ENCODE measurements around the gene RNF213.
"Not testable (repeated sequence)": the region's sequence is repeated elsewhere in the genome, so short reads cannot be mapped to it uniquely, and the experiment has no call there.

Gene RNF213

GRCh38 chr17:80295559-80295958, 34.9 kb downstream of the RNF213 start:
- POLR2A ChIA-PET, result interaction anchor here (0.9 kb wide), 1 partner anchor 70 kb away, joined by 4 read pairs; no protein-coding TSS in a partner anchor
- CTCF ChIA-PET, result interaction anchor here (0.8 kb wide), 1 partner anchor 12 kb away, joined by 3 read pairs; no protein-coding TSS in a partner anchor
- DNase-seq (ENCODE audit: low read depth, low spot score), result no peak
- no peak for TF ChIP-seq CTCF (IDR thresholded peaks at IDR 0.05; ENCODE audit: insufficient read depth, low read length, missing control alignments)
- no peak overlapping the region for H3K4me3 ChIP-seq (ENCODE audit: low read depth, low read length)

GRCh38 chr17:80296221-80296620, 35.6 kb downstream of the RNF213 start:
- CTCF ChIA-PET, result interaction anchor here (0.8 to 0.9 kb wide), 2 partner anchors 12 to 195 kb away, joined by 3 read pairs; partner anchors contain the start of gene GAA
- POLR2A ChIA-PET, result no interaction called here
- no peak for TF ChIP-seq CTCF (IDR thresholded peaks at IDR 0.05; ENCODE audit: insufficient read depth, low read length, missing control alignments)
- H3K4me3 ChIP-seq (ENCODE audit: low read depth, low read length), result no peak overlapping the region
- DNase-seq (ENCODE audit: low read depth, low spot score), result no peak

DNA sequence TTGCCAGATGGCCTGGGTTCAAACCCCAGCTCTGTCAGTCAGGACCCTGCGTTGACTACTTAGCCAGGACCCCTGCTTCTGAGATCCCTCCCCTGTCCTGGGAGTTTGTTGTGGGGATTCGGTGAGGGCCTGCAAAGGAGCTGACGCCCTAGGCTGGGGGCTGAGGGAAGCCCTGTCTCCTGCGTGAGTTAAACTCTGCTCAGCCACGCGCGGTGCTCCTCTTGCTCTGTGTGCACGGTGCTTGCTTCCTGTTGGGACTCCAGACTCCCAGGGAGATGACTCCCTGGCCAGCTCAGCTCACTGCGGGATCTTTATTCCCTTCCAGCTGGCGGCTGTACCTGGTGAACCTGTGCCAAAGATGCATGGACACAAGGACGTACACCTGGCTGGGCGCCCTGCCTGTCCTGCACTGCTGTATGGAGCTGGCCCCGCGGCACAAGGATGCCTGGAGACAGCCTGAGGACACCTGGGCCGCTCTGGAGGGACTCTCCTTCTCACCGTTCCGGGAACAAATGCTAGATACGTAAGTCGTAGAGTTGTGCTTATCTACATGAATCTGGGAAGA, 37.4 kb downstream of the RNF213 start:
- no peak overlapping the region for H3K4me3 ChIP-seq (ENCODE audit: low read depth, low read length)
- ChIA-PET CTCF (no interaction called here), POLR2A (no interaction called here)
- TF ChIP-seq CTCF (IDR thresholded peaks at IDR 0.05; ENCODE audit: insufficient read depth, low read length, missing control alignments), result no peak
- DNase-seq (ENCODE audit: low read depth, low spot score), result no peak

DNA sequence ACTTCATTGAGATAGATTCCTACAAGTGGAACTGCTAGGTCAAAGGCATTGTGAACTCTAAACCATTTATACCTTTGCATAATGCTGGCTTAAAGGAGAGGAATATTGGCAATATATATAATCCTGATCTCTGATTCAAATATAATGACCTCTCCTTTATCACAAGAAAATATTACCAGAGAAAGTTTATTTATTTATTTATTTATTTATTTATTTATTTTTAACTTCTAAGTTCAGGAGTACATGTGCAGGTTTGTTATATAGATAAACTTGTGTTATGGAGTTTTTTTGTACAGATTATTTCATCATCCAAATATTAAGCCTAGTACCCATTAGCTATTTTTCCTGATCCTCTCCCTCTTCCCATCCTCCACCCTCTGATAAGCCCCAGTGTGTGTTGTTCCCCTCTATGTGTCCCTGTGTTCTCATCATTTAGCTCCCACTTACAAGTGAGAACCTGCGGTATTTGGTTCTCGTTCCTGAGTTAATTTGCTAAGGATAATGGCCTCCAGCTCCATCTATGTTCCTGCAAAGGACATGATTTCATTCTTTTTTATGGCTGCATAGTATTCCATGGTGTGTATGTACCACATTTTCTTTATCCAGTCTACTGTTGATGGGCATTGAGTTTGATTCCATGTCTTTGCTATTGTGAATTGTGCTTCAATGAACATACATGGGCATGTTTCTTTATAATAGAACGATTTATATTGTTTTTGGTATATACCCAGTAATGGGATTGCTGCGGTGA, 38.9 kb downstream of the RNF213 start:
- DNase-seq (ENCODE audit: low read depth, low spot score); H3K4me3 ChIP-seq (ENCODE audit: low read depth, low read length); POLR2A ChIA-PET; CTCF ChIA-PET: not testable (repeated sequence)

- not testable (repeated sequence) for H3K4me3 ChIP-seq (ENCODE audit: low read depth, low read length); DNase-seq (ENCODE audit: low read depth, low spot score)
- ChIA-PET CTCF (interaction anchor here (1.3 to 1.5 kb wide), 2 partner anchors 9 to 218 kb away, joined by 3 read pairs; no protein-coding TSS in a partner anchor), POLR2A (interaction anchor here (0.6 kb wide), 1 partner anchor 21 kb away, joined by 3 read pairs; no protein-coding TSS in a partner anchor)
These were observed 40.1 kb downstream of the RNF213 start for GRCh38 chr17:80300756-80301155.

DNA sequence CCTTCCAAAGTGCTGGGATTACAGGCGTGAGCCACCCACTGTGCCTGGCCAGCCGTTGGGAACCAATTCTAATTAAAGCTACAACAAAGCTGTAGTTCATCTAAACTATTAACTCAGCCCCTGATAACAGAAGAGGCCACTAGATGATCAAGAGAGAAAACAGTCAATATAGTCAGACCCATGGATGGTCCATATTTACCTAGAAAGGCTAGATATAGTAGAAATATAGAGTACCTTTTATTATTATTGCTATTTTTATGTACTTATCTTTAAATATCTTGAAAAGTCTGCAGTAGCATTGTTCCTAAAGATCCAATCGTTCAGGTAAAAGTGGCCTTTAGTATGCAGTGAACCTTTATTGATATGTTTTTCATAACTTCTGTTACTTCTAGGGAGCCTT, 43.2 kb downstream of the RNF213 start:
- CTCF ChIA-PET, result no interaction called here
- POLR2A ChIA-PET, result no interaction called here
- no peak for DNase-seq (ENCODE audit: low read depth, low spot score)
- no peak for TF ChIP-seq CTCF (IDR thresholded peaks at IDR 0.05; ENCODE audit: insufficient read depth, low read length, missing control alignments)
- no peak overlapping the region for H3K4me3 ChIP-seq (ENCODE audit: low read depth, low read length)

DNA sequence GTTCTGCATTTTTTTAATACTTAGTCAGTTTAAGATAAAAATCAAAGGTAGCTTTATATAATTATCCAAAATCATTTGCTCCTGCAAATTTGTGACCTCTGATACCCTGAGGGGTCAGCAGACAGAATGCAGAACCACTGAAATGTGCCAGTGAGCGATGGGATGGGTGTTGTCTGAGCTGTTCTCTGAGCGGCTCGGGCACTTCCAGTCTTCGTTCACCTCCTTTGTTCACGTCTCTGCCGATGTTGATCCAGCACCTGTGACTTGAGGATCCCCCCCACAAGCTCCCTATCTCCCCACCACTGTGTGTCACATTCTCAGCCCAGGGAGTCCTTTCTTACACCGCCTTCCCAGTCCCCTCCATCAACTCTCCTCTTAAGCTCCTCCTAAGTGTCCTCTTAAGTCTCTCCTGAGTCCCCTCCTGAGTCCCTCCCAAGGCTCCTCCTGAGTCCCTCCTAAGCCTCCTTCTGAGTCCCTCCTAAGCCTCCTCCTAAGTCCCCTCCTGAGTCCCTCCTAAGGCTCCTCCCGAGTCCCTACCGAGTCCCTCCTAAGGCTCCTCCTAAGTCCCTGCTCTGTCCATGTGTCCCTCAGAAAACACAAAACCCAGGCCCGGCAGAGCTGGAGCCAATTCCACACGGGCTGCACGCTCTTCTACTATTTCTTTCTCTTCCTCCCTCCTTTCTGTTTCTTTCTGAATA, 47.5 kb downstream of the RNF213 start:
- POLR2A ChIA-PET, result no interaction called here
- no peak overlapping the region for H3K4me3 ChIP-seq (ENCODE audit: low read depth, low read length)
- CTCF ChIA-PET, result interaction anchor here (1.2 to 1.7 kb wide), 2 partner anchors 207 to 228 kb away, joined by 3 to 6 read pairs; partner anchors contain the start of gene GAA
- no peak for TF ChIP-seq CTCF (IDR thresholded peaks at IDR 0.05; ENCODE audit: insufficient read depth, low read length, missing control alignments)
- no peak for DNase-seq (ENCODE audit: low read depth, low spot score)

All from AG04449 (cell line).